Natural killer cell (primary cell): ENCODE results near the gene UNC13C. TPM values are rescaled to one million over a fixed set of nuclear protein-coding genes. Genes with fewer than 3 reads are reported as not detected.

Experiments
- ATAC-seq, 3 donors: fragments of 150-1000 bp in 2 of 3; fragments of 200-7000 bp in 1 of 3; cut with Tn5 transposase; 1 replicate in 1 of 3; 2 replicates in 2 of 3; pipeline ENCODE4 v1.10.0; 2021; ENCODE audit warnings: mild to moderate bottlenecking in 2 of 3, moderate library complexity in 2 of 3
- DNase-seq, 2 donors: peaks; one replicate each; pipeline versions ENCODE4 v3.0.0 to v3.0.0-alpha.2; 2013 to 2021; ENCODE audit warnings: mixed read lengths in 1 of 2
- H3K27ac ChIP-seq: one replicate; pipeline ENCODE4 v1.5.1; 2013; ENCODE audit warnings: mild to moderate bottlenecking, low read length
- H3K27me3 ChIP-seq: one replicate; pipeline ENCODE4 v1.6.1; 2013; ENCODE audit warnings: low read length; ENCODE audit not compliant: control insufficient read depth, insufficient read depth
- H3K36me3 ChIP-seq: one replicate; pipeline ENCODE4 v1.6.1; 2013; ENCODE audit warnings: low read length; ENCODE audit not compliant: control insufficient read depth, insufficient read depth
- H3K4me1 ChIP-seq: one replicate; pipeline ENCODE4 v1.6.1; 2013; ENCODE audit warnings: low read length; ENCODE audit not compliant: control insufficient read depth, insufficient read depth
- H3K4me3 ChIP-seq: one replicate; pipeline ENCODE4 v1.5.1; 2013; ENCODE audit warnings: low read length
- H3K9me3 ChIP-seq: one replicate; pipeline ENCODE4 v1.6.1; 2013; ENCODE audit warnings: low read length; ENCODE audit not compliant: control insufficient read depth, insufficient read depth
- H3K27ac Mint-ChIP-seq, 2 donors: one replicate each; pipeline ENCODE4 v1.8.0; 2022; ENCODE audit warnings: mild to moderate bottlenecking in 2 of 2, mixed read lengths in 2 of 2, moderate library complexity in 1 of 2
- H3K27me3 Mint-ChIP-seq, 2 donors: one replicate each; pipeline ENCODE4 v1.8.0; 2022; ENCODE audit warnings: low read depth in 2 of 2, mixed read lengths in 2 of 2
- H3K36me3 Mint-ChIP-seq: one replicate; pipeline ENCODE4 v1.8.0; 2022; ENCODE audit warnings: mixed read lengths
- H3K4me1 Mint-ChIP-seq, 2 donors: one replicate each; pipeline ENCODE4 v1.8.0; 2022; ENCODE audit warnings: mixed read lengths in 2 of 2
- H3K4me3 Mint-ChIP-seq: one replicate; pipeline ENCODE4 v1.8.0; 2022; ENCODE audit warnings: mild to moderate bottlenecking, moderate library complexity, mixed read lengths
- H3K9me3 Mint-ChIP-seq, 2 donors: one replicate each; pipeline ENCODE4 v1.8.0; 2022; ENCODE audit warnings: mixed read lengths in 2 of 2
- CTCF ChIP-seq: fragments of 200-600 bp; IDR thresholded peaks from one replicate; pipeline ENCODE4 v1.8.0; 2022; ENCODE audit warnings: antibody characterized with exemption
- WGBS: methylation state at CpG from one replicate; pipeline ENCODE4 v1.1.7; 2013; ENCODE audit warnings: missing lambda C conversion rate; ENCODE audit not compliant: insufficient coverage; 5-methylcytosine and 5-hydroxymethylcytosine counted together
- intact Hi-C: fragments of 100-400 bp; cut with micrococcal nuclease; formaldehyde crosslinking; loops from one replicate; pipeline ENCODE4 v1.14.2; 2022
- total RNA-seq, 4 donors: library from RNA; stranded (reverse); fragments of 120-200 nt in 1 of 4; gene quantifications; one replicate each; pipeline versions ENCODE4 v1.2.3 to v1.2.4, GENCODE V29; 2013 to 2022

The UNC13C gene
- total RNA-seq, 3 donors from 2014 or later (not counting 1 experiment from before 2014, with no cell fraction given): not detected

- Histone ChIP-seq H3K36me3 (no peaks in the 10 kb centered on the region), H3K27ac (no peak overlapping the region), H3K9me3 (no peaks in the 10 kb centered on the region), H3K4me1 (no peaks in the 10 kb centered on the region), H3K27me3 (no peaks in the 10 kb centered on the region), H3K4me3 (no peak overlapping the region)
- intact Hi-C loops: no loop called here
- H3K36me3 Mint-ChIP-seq: no peaks in the 10 kb centered on the region
- no peak overlapping the region for H3K4me3 Mint-ChIP-seq
- ATAC-seq (no peak), DNase-seq (no peak)
- WGBS: 89% methylated on average over 7 of the region's 7 CpGs
- no peak for TF ChIP-seq CTCF
- H3K27ac Mint-ChIP-seq: no peak overlapping the region
- peaks cover 2 to 4% of the 10 kb centered on the region in 2 donors for H3K9me3 Mint-ChIP-seq
- no peaks in the 10 kb centered on the region for H3K4me1 Mint-ChIP-seq
- no peaks in the 10 kb centered on the region for H3K27me3 Mint-ChIP-seq
Measured at GRCh38 chr15:54035616-54036015, 57.4 kb downstream of the UNC13C start.

- H3K9me3 ChIP-seq: no peaks in the 10 kb centered on the region
- no peak overlapping the region for H3K27ac Mint-ChIP-seq
Measured at GRCh38 chr15:54045397-54045796, 67.2 kb downstream of the UNC13C start.

GRCh38 chr15:54046093-54046492, 67.9 kb downstream of the UNC13C start:
- Histone ChIP-seq H3K36me3 (no peaks in the 10 kb centered on the region), H3K27ac (no peak overlapping the region), H3K4me1 (no peaks in the 10 kb centered on the region), H3K27me3 (no peaks in the 10 kb centered on the region), H3K9me3 (no peaks in the 10 kb centered on the region), H3K4me3 (no peak overlapping the region)
- H3K4me3 Mint-ChIP-seq: no peak overlapping the region
- DNase-seq: no peak
- peaks cover 2 to 3% of the 10 kb centered on the region in 2 donors for H3K9me3 Mint-ChIP-seq
- H3K27ac Mint-ChIP-seq: no peak overlapping the region
- H3K4me1 Mint-ChIP-seq: no peaks in the 10 kb centered on the region
- no peaks in the 10 kb centered on the region for H3K36me3 Mint-ChIP-seq
- ATAC-seq: no peak
- intact Hi-C loops: no loop called here
- WGBS: 80% methylated on average over 1 of the region's 2 CpGs
- no peaks in the 10 kb centered on the region for H3K27me3 Mint-ChIP-seq
- no peak for TF ChIP-seq CTCF

More at GRCh38 chr15:54045397-54045796, 67.2 kb downstream of the UNC13C start:
- 75% methylated on average over 1 of the region's 2 CpGs for WGBS
- intact Hi-C loops: no loop called here
- H3K9me3 Mint-ChIP-seq: peaks cover 5 to 6% of the 10 kb centered on the region in 2 donors
- H3K4me1 ChIP-seq: no peaks in the 10 kb centered on the region
- H3K36me3 ChIP-seq: no peaks in the 10 kb centered on the region
- H3K4me1 Mint-ChIP-seq: no peaks in the 10 kb centered on the region
- H3K4me3 ChIP-seq: no peak overlapping the region
- H3K36me3 Mint-ChIP-seq: no peaks in the 10 kb centered on the region
- DNase-seq (no peak), ATAC-seq (no peak)
- H3K4me3 Mint-ChIP-seq: no peak overlapping the region
- H3K27me3 Mint-ChIP-seq: no peaks in the 10 kb centered on the region
- TF ChIP-seq CTCF: no peak
- no peaks in the 10 kb centered on the region for H3K27me3 ChIP-seq
- H3K27ac ChIP-seq: no peak overlapping the region

GRCh38 chr15:54064365-54064764, 86.1 kb downstream of the UNC13C start:
- peaks cover 0 to 6% of the 10 kb centered on the region in 2 donors for H3K9me3 Mint-ChIP-seq
- no peaks in the 10 kb centered on the region for H3K4me1 Mint-ChIP-seq
- DNase-seq: no peak
- 44% methylated on average over 2 of the region's 3 CpGs for WGBS
- H3K36me3 Mint-ChIP-seq: no peaks in the 10 kb centered on the region
- Histone ChIP-seq H3K4me1 (no peaks in the 10 kb centered on the region), H3K9me3 (no peaks in the 10 kb centered on the region), H3K27me3 (no peaks in the 10 kb centered on the region), H3K36me3 (no peaks in the 10 kb centered on the region), H3K4me3 (no peak overlapping the region), H3K27ac (no peak overlapping the region)
- TF ChIP-seq CTCF: no peak
- H3K27me3 Mint-ChIP-seq: no peaks in the 10 kb centered on the region
- intact Hi-C loops: no loop called here
- no peak overlapping the region for H3K4me3 Mint-ChIP-seq
- no peak for ATAC-seq
- no peak overlapping the region for H3K27ac Mint-ChIP-seq
